GM12878 (cell line): ENCODE data around the gene DYNLT3. TPM values are rescaled to one million over a fixed set of nuclear protein-coding genes. Genes with fewer than 3 reads are reported as not detected.
A peak's percentile ranks its signal among the peaks of the same experiment; 100 is the strongest.

ENCODE experiments used
- ATAC-seq: fragments of 200-7000 bp; cut with Tn5 transposase; 3 replicates; pipeline ENCODE4 v1.9.1; 2020; ENCODE audit warnings: mild to moderate bottlenecking, moderate library complexity
- BruUV-seq: library from RNA; stranded (reverse); fragments of 400-500 nt; replicated peaks from 2 replicates; lab custom pipeline; 2021; lab: Mats Ljungman, UMichigan
- CTCF ChIA-PET: fragments of 300-600 bp; sonication (Branson Sonifier 250); formaldehyde crosslinking; extraction: SDS; loops from one replicate; lab custom pipeline; 2021; ENCODE audit warnings: inconsistent platforms; lab: Yijun Ruan, JAX
- POLR2A ChIA-PET: fragments of 350-600 bp; formaldehyde crosslinking; extraction: SDS; loops from one replicate; lab custom pipeline; 2021; ENCODE audit warnings: inconsistent platforms; lab: Charles Lee
- RAD21 ChIA-PET: fragments of 300-600 bp; sonication (Branson Sonifier 250); formaldehyde crosslinking; loops from one replicate; lab custom pipeline; 2023; ENCODE audit warnings: antibody characterized with exemption; ENCODE audit not compliant: unreplicated experiment; lab: Charles Lee
- SMC1A ChIA-PET: fragments of 300-600 bp; sonication (Branson Sonifier 250); formaldehyde crosslinking; loops from one replicate; lab custom pipeline; 2023; ENCODE audit not compliant: unreplicated experiment, uncharacterized antibody; lab: Charles Lee
- DNase-seq: peaks from one replicate; pipeline ENCODE4 v3.0.0-alpha.2; 2011; ENCODE audit warnings: low read depth, low spot score
- FAIRE-seq: peaks from 3 replicates; lab custom pipeline; 2011; peaks lifted over from hg19 to GRCh38; lab: Jason Lieb, UNC
- H2AFZ ChIP-seq: 2 replicates; pipeline ENCODE4 v1.6.0; 2011; ENCODE audit warnings: low read depth, low read length, control low read depth; ENCODE audit not compliant: control insufficient read depth
- H3K27ac ChIP-seq: 2 replicates; pipeline ENCODE4 v1.5.1; 2011; ENCODE audit warnings: control low read depth; ENCODE audit not compliant: control insufficient read depth, insufficient read depth
- H3K27me3 ChIP-seq, 2 experiments: replicated peaks in 1 of 2; 2 replicates each; pipeline versions ENCODE4 v1.6.0 to v1.6.1; 2011; ENCODE audit warnings: low read length in 1 of 2; ENCODE audit not compliant: control insufficient read depth in 2 of 2, insufficient read depth in 2 of 2
- H3K36me3 ChIP-seq, 2 experiments: 2 replicates each; pipeline ENCODE4 v1.5.1; 2011; ENCODE audit warnings: low read length in 1 of 2; ENCODE audit not compliant: control insufficient read depth in 2 of 2, insufficient read depth in 2 of 2
- H3K4me1 ChIP-seq: 2 replicates; pipeline ENCODE4 v1.6.1; 2011; ENCODE audit warnings: mild to moderate bottlenecking, low read length, moderate library complexity, mixed read lengths; ENCODE audit not compliant: control insufficient read depth, insufficient read depth
- H3K4me2 ChIP-seq: 2 replicates; pipeline ENCODE4 v1.6.0; 2011; ENCODE audit warnings: control low read depth; ENCODE audit not compliant: control insufficient read depth, insufficient read depth
- H3K4me3 ChIP-seq: fragments of 200-600 bp; sonication (generic); 2 replicates; pipeline ENCODE4 v1.5.1; 2016
- H3K79me2 ChIP-seq: 2 replicates; pipeline ENCODE4 v1.6.0; 2011; ENCODE audit warnings: low read length; ENCODE audit not compliant: control insufficient read depth, insufficient read depth
- H3K9ac ChIP-seq: 2 replicates; pipeline ENCODE4 v1.8.0; 2011; ENCODE audit warnings: low read length, control low read depth, mixed read lengths; ENCODE audit not compliant: control insufficient read depth, insufficient read depth
- H3K9me3 ChIP-seq: replicated peaks from 3 replicates; pipeline ENCODE4 v1.5.1; 2011; ENCODE audit warnings: mild to moderate bottlenecking, low read length; ENCODE audit not compliant: control insufficient read depth, insufficient read depth
- H4K20me1 ChIP-seq: 2 replicates; pipeline ENCODE4 v1.6.0; 2011; ENCODE audit not compliant: control insufficient read depth, insufficient read depth
- CTCF ChIP-seq, 3 experiments: IDR thresholded peaks in 2 of 3; conservative IDR thresholded peaks in 1 of 3; 2 replicates each; pipeline ENCODE4 v1.5.1; 2011; ENCODE audit warnings: low read depth in 3 of 3, low read length in 3 of 3, mild to moderate bottlenecking in 3 of 3, control low read depth in 2 of 3, moderate library complexity in 2 of 3, inconsistent platforms in 1 of 3, mixed read lengths in 1 of 3; ENCODE audit not compliant: control insufficient read depth in 2 of 3, insufficient read depth in 1 of 3; ENCODE audit errors: extremely low read depth in 1 of 3
- EED ChIP-seq: sonication (generic); IDR thresholded peaks from 2 replicates; pipeline ENCODE4 v1.6.1; 2016; ENCODE audit warnings: antibody characterized with exemption, low read depth
- ETV6 ChIP-seq, 2 experiments: fragments of 450-650 bp in 1 of 2; IDR thresholded peaks in 1 of 2; conservative IDR thresholded peaks in 1 of 2; 2 replicates each; pipeline ENCODE4 v1.6.1; 2014; ENCODE audit warnings: antibody characterized with exemption in 1 of 2, borderline replicate concordance in 1 of 2, low read depth in 1 of 2, mild to moderate bottlenecking in 1 of 2, moderate library complexity in 1 of 2
- HSF1 ChIP-seq: fragments of 150-350 bp; IDR thresholded peaks from 2 replicates; pipeline ENCODE4 v1.6.1; 2014; ENCODE audit warnings: mild to moderate bottlenecking, low read depth, low read length
- MXI1 ChIP-seq: fragments of 150-350 bp; IDR thresholded peaks from 2 replicates; pipeline ENCODE4 v1.6.1; 2011; ENCODE audit warnings: low read depth, mild to moderate bottlenecking, inconsistent platforms, low read length, improper control_type of control experiment
- RAD21 ChIP-seq: IDR thresholded peaks from 2 replicates; pipeline ENCODE4 v1.6.1; 2011; ENCODE audit warnings: mild to moderate bottlenecking, low read depth, low read length, moderate library complexity; ENCODE audit not compliant: insufficient read depth
- TAF1 ChIP-seq: IDR thresholded peaks from 2 replicates; pipeline ENCODE4 v1.6.1; 2011; ENCODE audit warnings: mild to moderate bottlenecking, low read depth, low read length, borderline replicate concordance
- TBL1XR1 ChIP-seq: IDR thresholded peaks from 2 replicates; pipeline ENCODE4 v1.6.1; 2012; ENCODE audit warnings: low read depth, low read length, improper control_type of control experiment
- YY1 ChIP-seq: IDR thresholded peaks from 2 replicates; pipeline ENCODE4 v1.6.1; 2011; ENCODE audit warnings: low read depth, mild to moderate bottlenecking, low read length
- ZNF217 ChIP-seq: fragments of 450-650 bp; IDR thresholded peaks from 2 replicates; pipeline ENCODE4 v1.6.1; 2017; ENCODE audit warnings: antibody characterized with exemption, mild to moderate bottlenecking
- WGBS: methylation state at CpG from one replicate; pipeline ENCODE4 v1.1.6; 2016; ENCODE audit warnings: low lambda C conversion rate; ENCODE audit not compliant: insufficient replicate concordance, insufficient coverage; ENCODE audit errors: missing lambda C conversion rate; 5-methylcytosine and 5-hydroxymethylcytosine counted together
- in situ Hi-C: fragments of 300-500 bp; cut with MboI; formaldehyde crosslinking; loops from 9 replicates; pipeline ENCODE4 v1.14.3; 2018; ENCODE audit warnings: mixed read lengths
- intact Hi-C: fragments of 100-400 bp; cut with micrococcal nuclease; formaldehyde crosslinking; loops from one replicate; pipeline ENCODE4 v1.14.2; 2022; ENCODE audit not compliant: unreplicated experiment
- polyA plus RNA-seq, 11 experiments: library from polyadenylated mRNA; depleted of rRNA in 4 of 11; unstranded in 6 of 11; stranded (reverse) in 5 of 11; fragments of >200 nt; fragmentation: Nextera tagmentation in 4 of 11; fragmentation: Illumina TruSeq in 1 of 11; extraction: Ambion mirVana in 4 of 11; extraction: Trizol in 1 of 11; gene quantifications; 1 replicate in 1 of 11; 2 replicates in 10 of 11; pipeline versions ENCODE4 v1.2.1 to v1.2.3, GENCODE V29; 2011 to 2016; ENCODE audit warnings: inconsistent platforms in 2 of 11, missing spikeins in 2 of 11, low read depth in 1 of 11
- total RNA-seq, 4 experiments: library from RNA; depleted of rRNA in 3 of 4; stranded (reverse); fragments of >200 nt in 3 of 4; fragmentation: Illumina TruSeq in 1 of 4; extraction: Trizol in 1 of 4; gene quantifications; 2 replicates each; pipeline versions ENCODE4 v1.2.1 to v1.2.3, GENCODE V29; 2013 to 2021

The DYNLT3 gene
- total and polyA plus RNA-seq, 10 of the 15 experiments (the other 5 are each of a cell fraction or from before 2014, with no cell fraction given) = 8.0 to 19.2 (median 12.8) TPM

GRCh38 chrX:37829721-37830120 lies 17.6 kb downstream of the DYNLT3 start:
- Histone ChIP-seq H3K9ac (no peak overlapping the region), H3K79me2 (no peaks in the 10 kb centered on the region), H3K27ac (no peak overlapping the region), H3K4me3 (no peak overlapping the region), H4K20me1 (no peaks in the 10 kb centered on the region), H2AFZ (no peak overlapping the region), H3K36me3 (no peaks in the 10 kb centered on the region), H3K27me3 (no peaks in the 10 kb centered on the region), H3K4me2 (no peak overlapping the region), H3K9me3 (no peaks in the 10 kb centered on the region), H3K4me1 (peaks cover 3% of the 10 kb centered on the region)
- ChIA-PET CTCF (interaction anchor here (1.1 to 8.5 kb wide), 2 partner anchors 17 to 85 kb away, joined by 3 to 376 read pairs; no protein-coding TSS in a partner anchor), RAD21 (no interaction called here), POLR2A (no interaction called here), SMC1A (interaction anchor here (0.7 to 8.4 kb wide), 3 partner anchors 12 to 86 kb away, joined by 3 to 264 read pairs (median 138); partner anchors contain the start of gene CYBB)
- intact Hi-C loops = loop anchor here (10.0 kb wide), 1 partner anchor 345 kb away; no protein-coding TSS in a partner anchor
- BruUV-seq = no TSS peak
- in situ Hi-C loops = loop anchor here (25.0 kb wide), 1 partner anchor 342 kb away; no protein-coding TSS in a partner anchor
- no peak for ATAC-seq
- DNase-seq = no peak
- TF ChIP-seq ETV6 (conservative IDR thresholded peaks at IDR 0.05 in 1 of 2, IDR thresholded peaks at IDR 0.05 in 1 of 2; ENCODE audit: borderline replicate concordance in 1 of 2, low read depth in 1 of 2) (no peak), EED (no peak), TAF1 (no peak)
- whole genome bisulfite sequencing = 0% methylated on average over 1 of the region's 1 CpG
- FAIRE-seq = no peak

GRCh38 chrX:37825215-37825842 lies 22.0 kb downstream of the DYNLT3 start:
- BruUV-seq = no TSS peak
- in situ Hi-C loops (loop anchor here (25.0 kb wide), 1 partner anchor 338 kb away; no protein-coding TSS in a partner anchor), intact Hi-C loops (loop anchor here (1.0 to 10.0 kb wide), 4 partner anchors 39 to 349 kb away; no protein-coding TSS in a partner anchor)
- H3K4me3 ChIP-seq = no peak overlapping the region
- H2AFZ ChIP-seq = no peak overlapping the region
- ATAC-seq = peak; percentile 89
- H4K20me1 ChIP-seq = no peaks in the 10 kb centered on the region
- no peaks in the 10 kb centered on the region for H3K27me3 ChIP-seq
- H3K4me2 ChIP-seq = no peak overlapping the region
- H3K9ac ChIP-seq = no peak overlapping the region
- 2% methylated on average over 3 of the region's 3 CpGs for WGBS
- FAIRE-seq = peak; percentile 65
- DNase-seq = no peak
- H3K27ac ChIP-seq = no peak overlapping the region
- H3K36me3 ChIP-seq = no peaks in the 10 kb centered on the region
- peaks cover 7% of the 10 kb centered on the region for H3K4me1 ChIP-seq
- H3K9me3 ChIP-seq = no peaks in the 10 kb centered on the region
- POLR2A ChIA-PET = interaction anchor here (1.0 to 1.6 kb wide), 2 partner anchors 49 to 80 kb away, joined by 4 to 9 read pairs; no protein-coding TSS in a partner anchor
- H3K79me2 ChIP-seq = no peaks in the 10 kb centered on the region
- CTCF ChIA-PET = interaction anchor here (0.7 to 8.5 kb wide), 24 partner anchors 8 to 799 kb away, joined by 3 to 376 read pairs (median 6); partner anchors contain the start of genes CYBB and DYNLT3
- SMC1A ChIA-PET = interaction anchor here (0.7 to 8.4 kb wide), 23 partner anchors 8 to 345 kb away, joined by 3 to 264 read pairs (median 5); partner anchors contain the start of gene CYBB
- RAD21 ChIA-PET = interaction anchor here (0.7 to 6.3 kb wide), 19 partner anchors 8 to 350 kb away, joined by 3 to 186 read pairs (median 5); partner anchors contain the start of gene CYBB
- TF ChIP-seq YY1 = peak; percentile 65
- peak; percentile 81 to 98 (median 96) for TF ChIP-seq CTCF (IDR thresholded peaks at IDR 0.05 in 2 of 3, conservative IDR thresholded peaks at IDR 0.05 in 1 of 3; ENCODE audit: control insufficient read depth in 2 of 3, extremely low read depth in 1 of 3, insufficient read depth in 1 of 3, low read depth in 3 of 3, low read length in 3 of 3)
- TF ChIP-seq HSF1 = no peak
- no peak for TF ChIP-seq ZNF217
- TF ChIP-seq MXI1 = no peak
- TF ChIP-seq TBL1XR1 = no peak
- TF ChIP-seq RAD21 = peak; percentile 99
